GM18508 (cell line): Measurements from ENCODE around the gene PHLDB3.

ENCODE experiments used
- ATAC-seq: cut with Tn5 transposase; IDR thresholded peaks from one replicate; pipeline ENCODE4 v1.9.1; 2021; ENCODE audit warnings: moderate number of reproducible peaks; ENCODE audit not compliant: insufficient read depth, unreplicated experiment

PHLDB3 gene

GRCh38 chr19:43501661-43502418 is 2.7 kb downstream of the PHLDB3 start:
- no peak for ATAC-seq

DNA sequence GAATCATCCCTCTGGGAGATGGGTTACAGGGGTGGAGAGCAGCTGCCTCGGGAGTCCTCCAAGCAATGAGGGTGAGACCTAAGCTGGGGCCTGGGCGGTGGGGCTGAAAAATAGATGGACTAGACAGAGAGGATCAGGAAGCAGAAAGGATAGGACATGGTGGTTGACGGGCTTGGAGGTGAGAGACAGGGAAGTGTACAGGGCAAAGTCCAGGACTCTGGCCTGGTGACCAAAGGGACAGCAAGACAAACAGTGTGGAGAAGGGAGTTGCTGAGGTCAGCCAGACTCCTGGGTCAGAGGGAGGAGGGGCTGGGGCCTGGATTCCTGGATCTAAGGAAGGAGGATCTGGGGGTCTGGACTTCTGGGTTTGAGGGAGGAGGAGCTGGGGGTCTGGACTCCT is 5.5 kb downstream of the PHLDB3 start:
- no peak for ATAC-seq

DNA sequence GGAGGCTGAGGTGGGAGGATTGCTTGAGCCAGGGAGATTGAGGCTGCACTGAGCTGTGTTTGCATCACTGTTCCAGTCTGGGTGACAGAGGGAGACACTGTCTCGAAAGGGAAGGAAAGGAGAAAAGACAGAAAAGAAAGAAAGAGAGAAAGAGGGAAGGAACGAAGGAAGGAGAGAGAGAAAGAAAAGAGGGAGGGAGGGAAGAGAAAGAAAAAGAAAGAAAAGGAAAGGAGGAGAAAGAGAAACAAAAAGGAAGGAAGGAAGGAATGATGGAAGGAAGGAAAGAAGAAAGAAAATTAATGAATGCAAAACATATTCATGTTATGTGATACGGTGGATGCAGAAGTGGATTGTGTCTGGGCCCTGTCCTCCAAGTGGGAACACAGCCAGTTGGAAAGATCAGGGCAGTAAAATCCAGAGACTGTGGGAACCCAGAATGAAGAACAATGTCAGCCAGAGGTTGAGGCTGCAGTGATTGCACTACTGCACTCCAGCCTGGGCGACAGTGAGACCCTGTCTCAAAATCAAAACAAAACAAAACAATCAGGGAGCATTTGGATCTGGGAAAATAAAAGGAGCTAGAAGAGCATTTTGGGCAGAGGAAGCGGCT is 6.2 kb downstream of the PHLDB3 start:
- ATAC-seq = no peak

- no peak for ATAC-seq
Measured at GRCh38 chr19:43496960-43497359, 7.6 kb downstream of the PHLDB3 start.

DNA sequence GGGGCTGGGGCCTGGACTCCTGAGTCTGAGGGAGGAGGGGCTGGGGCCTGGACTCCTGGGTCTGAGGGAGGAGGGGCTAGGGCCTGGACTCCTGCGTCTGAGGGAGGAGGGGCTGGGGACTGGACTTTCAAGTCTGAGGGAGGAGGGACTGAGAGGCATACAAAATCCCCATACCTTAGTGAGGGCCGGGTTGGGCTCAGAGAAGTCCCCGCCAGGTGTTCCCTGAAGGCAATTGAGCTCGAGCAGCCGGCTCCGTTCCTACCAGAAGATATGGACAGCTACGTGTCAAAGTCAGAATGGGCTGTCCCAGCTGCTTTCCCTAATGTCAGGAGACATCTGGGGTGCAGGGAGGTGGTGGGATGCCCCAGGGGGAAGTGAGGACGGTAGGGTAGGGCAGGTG is 9.5 kb downstream of the PHLDB3 start:
- ATAC-seq = no peak

- ATAC-seq = no peak
Measured at GRCh38 chr19:43490759-43491158, 13.8 kb downstream of the PHLDB3 start.

DNA sequence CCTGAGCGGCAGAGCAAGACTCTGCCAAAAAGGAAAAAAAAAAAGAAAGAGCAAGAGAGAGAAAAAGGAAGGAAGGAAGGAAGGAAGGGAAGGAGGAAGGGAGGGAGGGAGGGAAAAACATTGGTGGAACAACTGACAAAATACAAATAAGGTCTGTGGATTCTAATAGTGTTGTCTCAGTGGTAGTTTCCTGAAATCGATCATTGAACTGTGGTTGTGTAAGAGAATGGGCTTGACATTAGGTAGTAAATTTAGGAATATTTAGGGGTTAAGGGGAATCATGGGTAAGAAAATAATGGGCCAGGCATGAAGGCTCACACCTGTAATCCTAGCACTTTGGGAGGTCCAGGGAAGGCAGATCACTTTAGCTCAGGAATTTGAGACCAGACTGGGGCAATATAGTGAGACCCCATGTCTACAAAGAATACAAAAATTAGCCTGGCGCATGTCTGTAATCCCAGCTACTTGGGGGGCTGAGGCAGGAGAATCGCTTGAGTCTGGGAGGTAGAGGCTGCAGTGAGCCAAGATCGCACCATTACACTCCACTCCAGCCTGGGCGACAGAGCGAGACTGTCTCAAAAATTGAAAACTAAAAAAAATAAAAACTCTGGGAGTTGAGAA is 14.5 kb downstream of the PHLDB3 start:
- ATAC-seq = no peak

DNA sequence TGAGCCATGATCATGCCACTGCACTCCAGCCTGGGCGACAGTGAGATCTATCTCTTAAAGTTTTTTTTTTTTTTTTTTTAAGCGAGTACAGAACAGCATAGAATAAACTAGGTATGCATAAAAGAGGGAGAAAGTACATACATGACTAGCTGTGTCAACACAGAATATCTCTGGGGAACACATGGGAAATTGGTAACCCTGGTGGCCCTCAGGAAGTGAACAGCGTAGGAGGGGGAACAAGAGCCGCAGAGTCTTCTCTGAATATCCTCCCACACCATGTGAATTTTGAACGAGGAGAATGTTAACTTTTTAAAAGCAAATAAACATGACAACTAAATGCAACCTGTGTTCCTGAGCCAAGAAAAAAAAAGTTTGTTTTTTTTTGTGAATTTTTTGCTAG is 15.2 kb downstream of the PHLDB3 start:
- ATAC-seq = no peak

DNA sequence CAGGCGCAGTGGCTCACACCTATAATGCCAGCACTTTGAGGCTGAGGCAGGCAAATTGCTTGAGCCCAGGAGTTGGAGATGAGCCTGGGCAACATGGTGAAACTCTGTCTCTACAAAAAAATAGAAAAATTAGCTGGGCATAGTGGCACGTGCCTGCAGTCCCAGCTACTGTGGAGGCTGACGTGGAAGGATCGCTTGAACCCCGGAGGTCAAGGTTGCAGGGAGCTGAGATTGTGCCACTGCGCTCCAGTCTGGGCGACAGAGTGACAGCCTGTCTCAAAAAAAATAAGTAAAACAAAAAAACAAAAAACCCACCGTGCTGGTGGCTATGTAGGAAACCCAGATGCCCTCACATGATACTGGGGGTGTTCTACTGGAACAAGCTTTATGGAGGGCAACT is 16.4 kb downstream of the PHLDB3 start:
- no peak for ATAC-seq

GRCh38 chr19:43486412-43486811 is 18.1 kb downstream of the PHLDB3 start:
- no peak for ATAC-seq

GRCh38 chr19:43485951-43486350 is 18.6 kb downstream of the PHLDB3 start:
- no peak for ATAC-seq

GRCh38 chr19:43483281-43483680 is 21.3 kb downstream of the PHLDB3 start:
- ATAC-seq = no peak

- ATAC-seq = no peak
Measured at GRCh38 chr19:43482193-43482592, 22.4 kb downstream of the PHLDB3 start.

- no peak for ATAC-seq
Measured at GRCh38 chr19:43481701-43482100, 22.8 kb downstream of the PHLDB3 start.

DNA sequence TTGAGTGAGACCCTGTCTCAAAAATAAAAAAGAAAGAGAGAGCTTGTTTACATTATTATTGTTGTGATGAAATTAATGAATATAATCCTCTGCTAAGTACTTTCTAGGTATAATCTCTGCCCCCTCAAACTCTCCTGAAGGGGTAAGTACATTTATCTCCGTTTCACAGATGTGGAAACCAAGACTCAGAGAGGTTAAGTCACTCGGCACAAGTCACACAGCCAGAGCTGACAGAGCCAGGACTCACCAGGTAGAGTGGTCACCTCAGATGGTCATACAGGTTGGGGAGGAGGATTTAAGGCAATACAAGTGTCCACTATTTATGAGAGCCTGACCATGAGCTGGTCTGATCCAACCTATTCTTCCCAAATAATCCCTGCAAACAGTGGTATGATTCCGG is 24.0 kb downstream of the PHLDB3 start:
- no peak for ATAC-seq

- ATAC-seq = no peak
Measured at GRCh38 chr19:43479961-43480561, 24.5 kb downstream of the PHLDB3 start.

DNA sequence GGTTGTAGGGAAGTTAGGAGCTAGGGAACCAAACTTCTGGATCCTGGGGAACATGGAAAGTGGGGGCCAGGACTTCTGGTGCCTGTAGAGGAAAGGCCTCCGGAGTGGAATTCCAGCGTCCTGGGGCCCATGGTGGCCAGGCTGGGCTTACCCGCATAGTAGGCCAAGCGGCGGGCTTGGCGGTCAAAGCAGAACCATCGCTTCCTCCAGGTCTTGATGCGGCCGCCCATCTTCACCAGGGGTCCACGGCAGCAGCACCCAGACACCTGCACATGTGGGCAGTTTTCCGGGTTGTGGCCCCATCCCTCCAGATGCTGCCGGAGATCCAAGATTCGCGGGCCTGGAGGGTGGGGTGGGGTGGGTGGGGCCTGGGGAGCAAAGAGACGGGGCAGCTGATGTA is 25.3 kb downstream of the PHLDB3 start:
- no peak for ATAC-seq

DNA sequence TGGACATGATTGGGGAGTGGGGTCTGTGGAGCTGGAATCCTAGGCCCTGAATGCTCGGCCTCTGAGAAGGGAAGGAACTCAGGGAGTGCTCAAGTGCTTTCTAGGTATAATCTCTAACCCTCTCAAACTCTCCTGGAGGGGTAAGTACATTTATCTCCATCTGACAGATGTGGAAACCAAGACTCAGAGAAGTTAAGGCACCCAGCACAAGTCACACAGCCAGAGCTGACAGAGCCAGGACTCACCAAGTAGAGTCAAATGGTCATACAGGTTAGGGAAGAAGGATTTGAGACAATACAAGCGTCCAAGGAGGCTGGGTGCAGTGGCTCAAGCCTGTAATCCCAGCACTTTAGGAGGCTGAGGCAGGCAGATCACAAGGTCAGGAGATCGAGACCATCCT is 26.2 kb downstream of the PHLDB3 start:
- no peak for ATAC-seq

DNA sequence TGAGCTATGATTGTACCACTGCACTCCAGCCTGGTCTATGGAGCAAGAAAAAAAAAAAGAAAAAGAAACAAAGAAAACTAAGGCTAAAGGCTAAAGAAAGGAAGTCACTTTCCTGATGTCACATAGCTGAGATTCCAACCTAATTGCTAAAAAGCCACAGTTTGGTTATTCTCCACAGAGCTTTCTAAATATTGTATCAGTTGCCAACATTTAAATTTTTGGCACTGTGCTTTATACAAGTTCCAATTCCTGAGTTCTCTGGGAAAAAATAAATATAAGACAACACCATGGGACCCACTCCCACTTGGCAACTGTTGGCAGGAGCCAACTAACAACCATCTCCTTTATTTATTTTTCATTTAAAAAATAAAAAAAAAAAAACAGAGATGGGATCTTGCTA is 27.9 kb downstream of the PHLDB3 start:
- ATAC-seq = no peak

DNA sequence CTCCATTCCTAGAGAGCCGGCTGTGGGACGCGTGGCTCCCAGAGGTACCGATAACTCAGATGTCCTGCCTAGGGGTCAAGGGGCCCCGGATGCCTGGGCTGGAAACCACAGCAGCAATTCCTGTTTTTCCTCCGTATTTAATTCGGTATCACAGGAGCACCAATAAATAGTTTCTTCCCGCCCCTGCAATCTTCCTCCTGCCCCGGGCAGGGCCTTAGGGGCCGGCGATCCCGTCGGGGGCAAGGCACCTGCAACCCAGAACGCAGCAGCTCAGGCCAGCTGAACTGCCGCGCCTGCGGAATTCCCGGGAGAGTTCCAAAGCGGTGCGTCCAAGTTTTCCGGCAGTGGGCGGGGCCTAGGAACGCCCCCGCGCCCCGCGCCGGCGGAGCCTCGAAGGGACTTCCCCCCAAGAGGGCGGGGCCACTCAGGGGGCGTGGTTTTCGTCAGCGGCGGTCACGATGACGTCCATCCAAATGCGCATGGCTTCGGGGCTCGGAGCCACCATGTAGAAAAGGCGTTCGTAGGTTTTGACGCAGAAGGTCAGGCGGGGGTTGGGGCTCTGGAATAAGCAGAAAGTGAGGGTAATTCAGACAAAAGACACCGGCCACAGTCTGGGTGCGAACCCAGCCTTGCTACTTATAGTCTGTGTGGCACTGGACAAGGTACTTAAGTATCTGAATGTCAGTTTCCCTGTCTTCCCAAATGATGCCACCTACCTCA is 29.4 kb downstream of the PHLDB3 start:
- ATAC-seq = no peak

DNA sequence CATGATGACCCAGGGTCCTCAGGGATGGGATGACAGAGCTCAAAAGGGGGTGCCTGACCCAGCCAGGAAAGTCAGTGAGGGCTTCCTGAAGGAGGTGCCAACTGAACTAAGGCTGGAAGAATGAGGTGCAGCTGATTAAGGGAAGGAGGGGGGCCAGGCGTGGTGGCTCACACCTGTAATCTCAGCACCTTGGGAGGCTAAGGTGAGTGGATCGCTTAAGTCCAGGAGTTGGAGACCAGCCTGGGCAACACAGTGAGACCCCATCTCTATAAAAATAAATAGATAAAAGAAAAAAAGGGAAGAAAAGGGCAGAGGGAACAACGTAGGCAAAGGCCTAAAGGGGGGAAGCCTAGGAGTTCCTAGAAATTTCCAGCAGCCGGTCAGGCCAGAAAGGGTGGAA is 30.1 kb downstream of the PHLDB3 start:
- ATAC-seq = no peak
